Measurements from ENCODE around the gene DLG2.
"Not testable (repeated sequence)": the region's sequence is repeated elsewhere in the genome, so short reads cannot be mapped to it uniquely, and the experiment has no call there.

DLG2 gene

DNA sequence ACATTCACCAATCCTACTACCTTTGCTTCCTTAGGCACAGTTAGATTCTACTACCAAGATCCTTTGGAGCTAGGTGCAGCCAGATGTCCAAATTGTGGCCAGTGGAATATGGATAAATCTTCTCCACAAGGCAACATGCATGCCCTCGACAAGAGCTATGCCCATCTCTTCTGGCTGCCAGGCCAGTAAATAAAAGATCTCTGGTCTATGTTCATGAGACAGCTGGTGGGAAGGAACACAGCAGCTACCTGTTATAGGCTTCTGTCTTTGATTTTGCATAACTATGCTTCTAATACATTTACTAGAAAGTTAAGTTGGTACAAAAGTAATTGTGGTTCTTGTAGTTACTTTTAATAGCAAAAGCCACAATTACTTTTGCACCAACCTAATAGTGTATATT lies 182.7 kb downstream of the DLG2 start:
- no peak for DNase-seq (ENCODE audit: low read depth)

DNA sequence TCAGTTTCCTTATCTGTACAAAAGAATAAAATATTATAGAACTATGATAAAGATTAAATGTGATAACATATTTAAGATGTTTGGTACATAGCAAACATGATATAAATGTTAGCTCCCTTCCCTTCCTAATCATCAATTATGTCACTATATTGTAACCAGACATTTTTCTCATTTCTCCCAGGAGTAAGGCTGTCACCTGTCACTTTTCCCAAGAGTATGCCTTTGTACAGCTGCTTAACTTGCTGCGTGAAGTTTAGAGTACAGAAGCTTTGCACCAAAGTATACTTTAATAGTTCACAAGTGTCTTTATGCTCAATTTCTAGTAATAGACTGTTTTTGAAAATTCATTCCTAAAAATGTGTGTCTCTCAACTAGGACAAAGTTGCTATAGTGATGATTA lies 186.9 kb downstream of the DLG2 start:
- DNase-seq (ENCODE audit: low read depth): no peak

DNA sequence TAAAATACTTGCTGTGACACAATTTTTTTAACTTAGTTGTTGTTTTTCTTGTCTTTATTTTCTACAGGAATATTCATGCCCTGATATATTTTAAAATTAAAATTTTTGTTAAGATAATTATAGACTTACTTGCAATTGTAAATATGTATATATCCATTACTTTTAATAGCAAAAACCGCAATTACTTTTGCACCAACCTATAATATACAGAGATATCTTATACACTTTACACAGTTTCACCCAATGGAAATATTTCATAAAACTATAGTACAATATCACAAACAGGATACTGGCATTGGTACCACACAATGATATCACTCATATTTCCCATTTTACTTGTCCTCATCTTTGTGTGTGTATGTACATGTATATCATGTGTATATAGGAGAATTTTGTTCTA lies 188.8 kb downstream of the DLG2 start:
- DNase-seq (ENCODE audit: low read depth): no peak

DNA sequence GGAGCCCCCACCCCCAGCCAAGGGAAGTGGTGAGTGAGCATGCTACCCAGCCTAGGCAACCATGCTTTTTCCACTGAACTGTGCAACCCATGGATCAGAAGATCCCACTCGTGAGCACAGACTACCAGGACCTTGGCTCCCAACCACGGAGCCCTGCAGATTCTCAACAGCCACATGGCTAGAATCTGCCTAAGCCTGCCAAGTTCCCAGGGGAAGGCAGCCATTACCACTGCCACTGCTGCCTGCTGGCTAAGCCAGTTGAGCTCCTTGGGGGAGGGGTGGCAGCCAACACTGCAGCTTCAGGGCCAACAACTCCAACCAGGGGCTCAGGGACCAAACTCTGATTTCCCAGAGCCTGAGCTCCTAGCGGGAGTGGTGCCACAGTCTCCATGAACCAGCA lies 195.8 kb downstream of the DLG2 start:
- no peak for DNase-seq (ENCODE audit: low read depth)

DNA sequence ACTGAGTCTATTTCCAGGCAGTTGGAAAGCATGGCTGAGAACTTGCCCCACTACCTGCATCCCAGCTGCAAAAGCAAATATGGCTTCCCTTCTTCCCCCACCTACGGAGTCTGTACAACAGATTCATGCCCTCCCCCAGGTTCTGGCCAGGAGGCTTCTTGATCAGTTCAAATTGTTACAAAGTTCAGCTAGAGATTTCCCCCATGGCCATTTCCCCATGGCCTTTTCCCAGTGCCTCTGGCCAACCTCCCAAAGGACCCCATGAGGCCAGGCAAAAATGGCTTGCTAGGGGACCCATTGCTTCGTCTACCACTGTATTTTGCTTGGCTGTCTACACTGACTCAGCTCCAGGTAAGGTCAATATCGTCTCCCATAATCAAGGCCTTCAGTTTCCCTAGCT lies 203.3 kb downstream of the DLG2 start:
- DNase-seq (ENCODE audit: low read depth): no peak

DNA sequence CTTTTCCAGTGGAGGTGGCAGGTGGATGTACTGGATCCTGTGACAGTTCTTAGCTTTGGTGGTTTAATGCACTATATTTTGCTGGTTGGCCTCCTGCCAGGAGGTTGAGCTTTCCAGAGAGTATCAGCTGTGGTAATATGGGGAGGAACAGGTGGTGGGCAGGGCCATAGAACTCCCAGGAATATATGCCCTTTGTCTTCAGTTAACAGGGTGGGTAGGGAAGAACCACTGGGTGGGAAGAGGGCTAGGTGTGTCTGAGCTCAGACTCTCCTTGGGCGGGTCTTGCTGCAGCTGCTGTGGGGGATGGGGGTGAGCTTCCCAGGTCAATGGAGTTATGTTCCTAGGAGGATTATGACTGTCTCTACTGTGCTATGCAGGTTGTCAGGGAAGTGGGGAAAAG lies 203.8 kb downstream of the DLG2 start:
- DNase-seq (ENCODE audit: low read depth): no peak

DNA sequence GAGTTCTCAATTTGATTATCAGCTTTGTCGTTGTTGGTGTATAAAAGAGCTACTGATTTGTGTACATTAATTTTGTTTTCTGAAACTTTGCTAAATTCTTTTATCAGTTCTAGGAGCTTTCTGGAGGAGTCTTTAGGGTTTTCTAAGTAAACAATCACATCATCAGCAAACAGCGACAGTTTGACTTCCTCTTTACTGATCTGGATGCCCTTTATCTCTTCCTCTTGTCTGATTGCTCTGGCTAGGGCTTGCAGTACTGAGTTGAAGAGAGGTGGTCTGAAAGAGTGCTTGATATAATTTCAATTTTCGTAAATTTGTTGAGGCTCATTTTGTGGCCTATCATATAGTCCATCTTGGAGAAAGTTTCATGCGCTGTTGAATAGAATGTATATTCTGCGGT lies 213.0 kb downstream of the DLG2 start:
- no peak for DNase-seq (ENCODE audit: low read depth)

DNA sequence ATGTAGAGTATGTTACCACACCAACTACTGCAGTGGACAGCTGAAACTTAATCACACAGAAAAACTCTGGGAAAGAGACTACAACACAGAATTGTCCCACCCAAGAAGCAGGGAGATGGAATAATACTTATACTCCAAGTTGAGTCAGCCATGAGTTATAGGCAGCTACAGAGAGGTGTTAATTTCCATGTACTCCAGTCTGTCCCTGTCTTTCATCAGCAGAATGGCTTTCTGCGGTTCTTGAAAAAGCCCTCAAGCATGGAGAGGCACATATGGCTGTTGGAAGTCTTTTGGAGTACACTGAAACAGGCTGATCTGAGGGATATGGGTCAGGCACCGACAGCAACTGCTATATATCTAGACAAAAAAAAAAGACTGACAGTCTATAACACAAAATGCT lies 219.5 kb downstream of the DLG2 start:
- DNase-seq (ENCODE audit: low read depth): no peak

DNA sequence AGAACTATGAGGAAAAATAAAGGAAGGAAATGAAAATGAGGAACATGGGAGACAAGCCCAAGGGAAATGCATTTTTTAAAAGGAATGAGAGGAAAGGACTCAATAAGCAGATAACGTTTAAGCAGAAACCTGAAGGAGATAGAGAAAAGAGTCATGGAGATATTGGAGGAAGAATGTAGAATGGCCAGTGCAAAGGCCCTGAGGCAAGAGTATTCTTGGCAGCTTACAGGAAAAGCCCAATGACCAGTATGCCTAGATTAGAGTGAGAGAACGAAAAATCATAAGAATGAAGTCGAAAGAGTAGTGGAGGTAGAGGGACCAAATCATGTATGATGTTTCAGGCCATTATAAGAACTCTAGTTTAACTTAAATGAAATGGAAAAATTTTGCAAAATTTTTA lies 220.3 kb downstream of the DLG2 start:
- no peak for DNase-seq (ENCODE audit: low read depth)

DNA sequence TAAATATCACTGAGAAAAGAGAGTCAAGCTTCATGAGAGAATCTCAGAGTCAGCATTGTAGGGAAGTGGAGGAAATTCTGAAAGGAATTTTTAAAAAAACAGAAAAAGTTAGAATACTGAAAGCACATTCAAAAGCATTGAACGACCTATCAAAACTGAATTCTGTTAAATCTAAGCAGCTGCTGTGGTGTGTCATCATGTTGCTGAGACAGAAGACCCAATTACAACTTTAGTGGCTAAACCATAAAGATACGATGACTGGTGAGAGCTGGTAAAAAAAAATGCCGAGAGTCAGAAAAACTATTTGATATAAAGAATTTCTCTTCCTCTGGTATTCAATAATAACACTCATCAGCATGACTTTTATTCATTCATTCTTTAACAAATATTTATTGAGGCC lies 220.8 kb downstream of the DLG2 start:
- DNase-seq (ENCODE audit: low read depth): no peak

DNA sequence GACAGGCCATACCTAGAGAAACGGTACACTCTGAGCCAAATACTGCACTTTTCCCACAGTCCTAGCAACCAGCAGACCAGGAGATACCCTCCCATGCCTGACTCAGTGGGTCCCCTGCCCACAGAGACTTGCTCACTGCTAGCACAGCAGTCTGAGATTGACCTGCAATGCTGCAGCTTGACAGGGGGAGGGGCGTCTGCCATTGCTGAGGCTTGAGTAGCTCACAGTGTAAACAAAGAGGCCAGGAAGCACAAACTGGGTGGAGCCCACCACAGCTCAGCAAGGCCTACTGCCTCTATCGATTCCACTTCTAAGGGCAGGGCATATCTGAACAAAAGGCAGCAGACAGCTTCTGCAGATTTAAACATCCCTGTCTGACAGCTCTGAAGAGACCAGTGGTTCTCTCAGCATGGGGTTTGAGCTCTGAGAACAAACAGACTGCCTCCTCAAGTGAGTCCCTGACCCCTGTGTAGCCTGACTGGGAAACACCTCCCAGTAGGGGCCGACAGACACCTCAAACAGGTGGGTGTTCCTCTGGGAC lies 231.6 kb downstream of the DLG2 start:
- DNase-seq (ENCODE audit: low read depth): not testable (repeated sequence)

DNA sequence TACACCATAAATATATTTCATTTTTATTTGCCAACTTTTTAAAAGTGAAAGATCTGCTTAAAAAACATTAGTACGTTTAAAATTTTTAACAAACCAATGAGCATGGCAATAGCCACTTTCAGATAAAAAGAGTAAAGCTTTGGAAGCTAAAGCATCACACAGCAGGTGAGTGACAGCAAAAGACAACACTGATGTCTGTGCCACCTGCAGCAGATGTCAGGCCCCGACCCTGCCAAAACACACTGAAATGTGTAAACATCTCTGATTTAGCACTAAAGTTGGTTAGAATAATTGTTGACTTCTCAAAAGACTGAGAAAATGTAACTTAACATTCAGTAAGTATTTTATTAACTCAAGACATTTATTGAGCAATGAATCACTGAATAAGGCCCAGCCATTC lies 232.9 kb downstream of the DLG2 start:
- DNase-seq (ENCODE audit: low read depth): no peak

DNA sequence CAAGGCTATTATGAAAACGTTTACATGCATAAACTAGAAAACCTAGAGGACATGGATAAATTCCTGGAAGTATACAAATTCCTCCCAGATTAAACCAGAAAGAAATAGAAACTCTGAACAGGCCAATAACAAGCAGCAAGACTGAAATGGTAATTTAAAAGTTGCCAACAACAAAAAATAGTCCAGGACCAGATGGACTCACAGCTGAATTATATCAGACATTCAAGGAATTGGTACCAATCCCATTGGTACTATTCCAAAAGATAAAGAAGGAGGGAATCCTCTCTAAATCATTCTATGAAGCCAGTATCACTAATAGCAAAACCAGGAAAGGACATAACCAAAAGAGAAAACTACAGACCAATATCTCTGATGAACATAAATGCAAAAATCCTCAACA lies 236.0 kb downstream of the DLG2 start:
- DNase-seq (ENCODE audit: low read depth): no peak

DNA sequence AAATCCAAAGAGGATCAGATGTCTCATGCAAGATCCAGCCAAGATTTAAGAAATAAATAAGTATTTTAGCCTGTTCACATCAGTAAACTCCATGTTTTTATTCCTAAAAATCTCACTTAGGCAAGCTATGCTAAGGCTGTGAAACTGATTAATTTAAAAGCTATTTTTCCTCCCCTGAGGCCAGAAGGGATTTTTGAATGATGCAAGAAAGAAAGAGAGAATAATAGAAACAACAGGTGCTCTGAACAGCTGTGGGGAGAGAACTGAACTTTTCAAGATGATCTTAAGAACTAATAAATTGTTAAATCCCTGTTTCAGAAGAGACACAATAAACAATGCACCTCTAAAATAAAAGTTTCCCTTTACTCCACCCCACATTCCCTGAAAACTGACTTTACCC lies 241.6 kb downstream of the DLG2 start:
- no peak for DNase-seq (ENCODE audit: low read depth)

DNA sequence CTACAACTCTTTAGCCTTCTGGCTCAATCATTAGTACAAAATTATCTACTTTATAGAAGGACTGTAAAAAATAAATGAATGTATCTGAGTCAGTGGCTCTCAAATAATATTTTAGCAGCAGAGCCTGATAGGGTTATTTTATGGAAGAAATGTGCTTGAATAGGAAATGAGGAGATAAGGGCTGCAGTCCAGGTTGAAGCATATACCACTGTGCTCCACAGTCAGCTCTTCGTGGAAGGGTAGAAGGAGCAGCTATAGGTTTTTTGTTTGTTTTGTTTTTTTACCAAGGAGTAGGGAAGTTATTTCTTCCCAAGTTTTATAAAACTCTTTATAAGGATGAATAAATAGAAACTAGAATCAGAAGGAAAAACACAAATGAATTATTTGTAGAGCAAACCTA lies 242.0 kb downstream of the DLG2 start:
- no peak for DNase-seq (ENCODE audit: low read depth)

DNA sequence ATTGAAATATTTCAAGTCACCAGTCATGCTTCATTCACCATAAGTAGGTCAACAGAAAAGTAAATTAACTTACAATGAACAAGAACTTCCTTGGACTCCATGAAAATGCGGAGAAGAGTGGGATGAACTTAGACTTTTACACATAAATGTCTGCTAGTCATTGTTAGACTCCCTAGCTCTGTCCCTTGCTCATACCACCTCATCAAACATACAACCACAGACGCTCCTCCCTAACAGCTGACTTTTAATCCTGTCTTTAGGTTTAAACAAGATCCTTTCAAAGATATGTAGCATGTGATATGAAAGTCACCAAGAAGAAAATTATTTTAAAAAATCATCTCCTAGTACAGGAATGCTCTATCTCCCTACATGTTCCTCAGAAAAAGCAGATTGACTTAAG lies 248.1 kb downstream of the DLG2 start:
- DNase-seq (ENCODE audit: low read depth): no peak

DNA sequence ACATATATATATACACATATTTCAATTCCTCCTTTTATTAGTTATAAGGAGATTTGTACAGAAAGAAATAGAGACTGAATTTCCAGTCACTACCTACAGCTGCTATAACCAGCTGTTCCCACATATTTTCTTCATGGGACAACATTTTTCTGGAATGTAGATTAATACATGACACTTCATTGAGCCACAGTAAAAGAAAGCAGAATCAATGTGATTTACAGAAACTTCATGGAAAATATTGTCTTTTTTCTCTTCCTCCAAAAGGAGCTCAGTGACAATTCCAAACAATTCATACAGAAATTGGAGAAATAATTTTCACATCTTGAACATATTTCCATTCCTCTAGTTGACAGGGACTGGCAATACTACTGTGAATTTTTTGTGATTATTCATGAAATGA lies 249.2 kb downstream of the DLG2 start:
- DNase-seq (ENCODE audit: low read depth): no peak

DNA sequence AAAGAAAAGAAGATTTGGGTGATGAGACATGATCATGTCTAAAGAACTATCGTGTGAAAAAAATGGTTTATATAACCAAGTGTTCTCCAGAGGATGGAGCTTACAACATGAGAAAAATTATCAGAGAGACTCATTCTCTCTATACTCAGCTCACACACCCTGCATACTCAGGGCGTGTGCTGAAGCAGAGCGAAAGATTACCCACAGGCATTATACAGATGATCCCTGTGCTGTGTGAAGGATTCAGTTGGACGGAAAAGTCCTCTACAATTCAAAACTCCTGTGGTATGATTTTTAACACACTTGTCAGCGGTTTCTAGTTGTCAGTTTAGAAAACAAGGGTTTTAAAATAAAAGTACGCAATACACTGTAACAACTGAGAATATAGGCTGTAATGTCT lies 267.3 kb downstream of the DLG2 start:
- DNase-seq (ENCODE audit: low read depth): no peak

DNA sequence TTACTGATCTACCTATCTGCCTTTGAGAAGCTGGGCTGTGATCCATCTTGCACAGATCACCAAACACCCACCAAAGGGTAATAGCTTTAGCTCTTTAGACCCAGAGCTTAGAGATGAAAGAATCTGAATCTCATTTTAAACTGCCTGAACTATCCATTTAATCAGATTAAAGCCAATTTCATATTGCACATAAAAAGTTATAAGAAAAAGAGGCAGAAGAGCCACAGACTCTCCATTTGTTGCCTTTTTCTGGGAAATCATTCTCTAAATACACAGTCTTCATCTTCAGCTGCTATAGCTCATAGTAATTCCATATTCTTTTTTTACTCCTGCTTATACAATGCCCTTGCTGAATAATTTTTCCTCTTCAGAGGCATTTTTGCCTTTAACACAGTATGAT lies 271.2 kb downstream of the DLG2 start:
- no peak for DNase-seq (ENCODE audit: low read depth)

DNA sequence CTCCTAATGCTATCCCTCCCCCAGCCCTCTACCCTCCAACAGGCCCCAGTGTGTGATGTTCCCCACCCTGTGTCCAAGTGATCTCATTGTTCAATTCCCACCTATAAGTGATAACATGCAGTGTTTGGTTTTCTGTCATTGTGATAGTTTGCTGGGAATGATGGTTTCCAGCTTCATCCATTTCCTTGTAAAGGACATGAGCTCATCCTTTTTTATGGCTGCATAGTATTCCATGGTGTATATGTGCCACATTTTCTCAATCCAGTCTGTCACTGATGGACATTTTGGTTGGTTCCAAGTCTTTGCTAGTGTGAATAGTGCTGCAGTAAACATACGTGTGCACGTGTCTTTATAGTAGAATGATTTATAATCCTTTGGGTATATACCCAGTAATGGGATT lies 277.6 kb downstream of the DLG2 start:
- not testable (repeated sequence) for DNase-seq (ENCODE audit: low read depth)

DNA sequence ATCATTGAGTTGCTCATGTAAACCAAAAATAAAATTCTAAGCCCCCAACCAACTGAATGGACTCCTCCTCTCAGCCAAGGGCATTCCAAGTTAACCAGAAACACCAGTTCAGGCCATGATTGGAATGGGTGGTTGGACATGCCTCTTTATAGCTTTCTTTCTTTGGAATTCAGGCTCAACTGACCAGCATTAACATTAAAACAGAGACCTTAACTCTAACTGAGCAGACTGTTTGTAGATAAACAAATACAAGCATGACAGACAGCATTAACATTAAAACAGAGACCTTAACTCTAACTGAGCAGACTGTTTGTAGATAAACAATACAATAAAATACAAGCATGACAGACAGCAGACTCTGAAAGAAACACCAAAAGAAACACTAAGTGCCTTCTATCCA lies 278.2 kb downstream of the DLG2 start:
- DNase-seq (ENCODE audit: low read depth): no peak

DNA sequence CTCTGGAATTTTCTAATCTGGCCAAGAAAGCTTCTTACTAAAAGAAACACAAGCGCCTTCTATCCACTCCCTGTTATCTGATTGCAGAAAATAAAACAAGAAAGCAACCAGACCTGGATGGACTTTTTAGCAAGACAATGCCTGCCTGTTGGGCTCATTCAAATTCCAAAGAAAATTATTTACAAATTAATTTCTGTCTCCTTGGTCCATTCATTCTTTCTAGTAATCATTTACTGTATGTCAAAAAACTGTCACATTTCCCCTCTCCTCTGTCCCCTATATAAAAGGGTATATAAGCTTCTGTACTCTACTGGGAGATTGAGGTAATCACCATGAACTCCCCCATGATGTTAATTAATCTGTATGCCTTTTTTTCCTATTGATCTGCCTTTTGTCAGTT lies 279.9 kb downstream of the DLG2 start:
- DNase-seq (ENCODE audit: low read depth): no peak

DNA sequence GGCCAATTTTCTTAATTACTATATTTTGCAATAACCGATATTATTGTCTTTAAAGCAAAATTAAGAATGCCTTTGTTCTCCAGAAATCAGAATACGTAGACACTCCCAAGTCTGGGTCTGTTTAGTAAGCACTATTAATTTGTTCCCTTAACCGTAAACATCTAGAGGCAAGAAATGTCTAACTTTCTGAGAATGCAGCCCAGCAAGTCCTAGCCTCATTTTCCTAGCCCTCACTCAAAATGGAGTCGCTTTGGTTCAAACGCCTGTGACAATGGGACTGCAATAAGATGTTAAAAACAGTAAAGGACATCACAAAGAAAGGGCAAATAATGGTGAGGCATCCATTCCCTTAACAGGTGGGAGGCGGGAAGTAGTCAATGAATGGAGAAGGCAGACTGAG lies 280.7 kb downstream of the DLG2 start:
- DNase-seq (ENCODE audit: low read depth): no peak

DNA sequence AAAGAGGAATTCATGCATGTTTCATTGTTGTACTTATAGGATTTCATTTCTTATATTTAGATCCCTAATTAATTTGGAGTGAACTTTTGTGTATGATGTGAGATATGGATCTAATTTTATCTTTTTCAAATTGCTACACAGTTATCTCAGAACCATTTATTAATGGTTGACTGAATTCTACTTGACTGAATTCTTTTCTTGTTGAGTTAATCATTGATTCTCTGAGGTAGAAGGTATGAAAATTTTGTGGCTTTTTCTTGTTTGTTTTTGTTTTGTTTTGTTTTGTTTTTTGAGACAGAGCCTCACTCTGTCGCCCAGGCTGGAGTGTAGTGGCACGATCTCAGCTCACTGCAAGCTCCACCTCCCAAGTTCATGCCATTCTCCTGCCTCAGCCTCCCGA lies 286.3 kb downstream of the DLG2 start:
- not testable (repeated sequence) for DNase-seq (ENCODE audit: low read depth)

DNA sequence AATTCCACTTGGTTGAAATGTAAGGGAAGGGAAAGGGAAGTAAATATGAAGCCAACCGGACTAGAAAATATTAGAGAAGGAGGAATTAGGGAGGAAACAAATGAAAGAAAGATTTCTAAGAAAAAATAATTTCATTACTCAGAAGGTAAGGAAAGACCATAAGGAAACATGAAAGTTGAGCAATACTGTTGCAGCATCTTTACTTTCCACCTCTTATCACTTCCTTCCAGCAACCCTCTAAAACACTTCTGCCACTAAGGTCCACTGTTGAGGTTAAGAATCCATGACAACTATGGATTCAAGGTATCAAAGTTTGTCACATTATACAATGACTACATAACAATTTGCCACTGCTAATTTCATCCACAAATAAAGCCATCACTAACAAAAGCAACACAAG lies 308.6 kb downstream of the DLG2 start:
- DNase-seq (ENCODE audit: low read depth): no peak
